NCI-H146 treated with DMSO at 0.1 percent for 48 hours (cell line): ENCODE data around the gene LRRC74B.
A peak's percentile ranks its signal among the peaks of the same experiment; 100 is the strongest.
"Not testable (repeated sequence)": the region's sequence is repeated elsewhere in the genome, so short reads cannot be mapped to it uniquely, and the experiment has no call there.

Experiments used
- DNase-seq: peaks from one replicate; lab custom pipeline; 2025; ENCODE audit not compliant: unreplicated experiment; lab: John Stamatoyannopoulos, UW

Gene LRRC74B

DNA sequence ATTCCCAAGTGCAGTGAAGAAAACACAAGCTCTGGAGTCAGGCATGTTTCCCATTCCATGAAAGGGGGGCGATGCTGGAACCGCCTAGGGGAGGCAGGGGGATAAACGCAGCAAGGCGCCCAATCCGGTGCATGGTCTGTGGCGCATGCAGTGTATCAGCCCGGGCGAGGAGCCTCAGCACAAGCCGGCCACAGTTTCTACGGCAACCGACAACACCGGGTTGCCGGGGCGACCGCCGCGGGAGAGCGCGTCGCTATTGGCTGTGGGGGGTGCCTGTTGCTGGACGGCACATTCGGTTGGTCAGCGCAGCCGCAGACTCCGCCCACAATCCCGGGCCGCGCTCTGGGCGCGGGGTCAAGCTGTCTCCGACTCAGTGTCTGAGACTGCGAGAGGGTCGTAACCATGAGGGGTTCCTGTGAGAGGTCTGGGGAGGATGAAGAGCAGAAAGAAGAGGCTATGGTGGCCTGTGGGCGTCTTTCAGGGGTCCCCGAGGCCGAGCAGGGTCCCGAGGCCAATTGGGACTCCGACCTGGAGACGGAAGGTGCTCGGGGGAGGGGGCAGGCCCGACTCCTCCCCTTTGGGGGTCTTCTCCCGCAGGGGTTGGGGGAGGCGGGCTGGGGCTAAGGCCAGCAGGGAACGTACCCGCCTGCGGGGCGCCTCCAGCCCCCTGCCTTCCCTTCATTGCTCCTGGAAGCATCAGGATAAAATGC lies at the start of gene LRRC74B:
TSS of gene LRRC74B (plus strand) at position 362 of the 710 bp plus-strand sequence. CDS start at position 403, 41 bp downstream.
- peak; percentile 80 for DNase-seq

GRCh38 chr22:20996031-20996410 lies 49.7 kb upstream of the LRRC74B start:
- no peak for DNase-seq

DNA sequence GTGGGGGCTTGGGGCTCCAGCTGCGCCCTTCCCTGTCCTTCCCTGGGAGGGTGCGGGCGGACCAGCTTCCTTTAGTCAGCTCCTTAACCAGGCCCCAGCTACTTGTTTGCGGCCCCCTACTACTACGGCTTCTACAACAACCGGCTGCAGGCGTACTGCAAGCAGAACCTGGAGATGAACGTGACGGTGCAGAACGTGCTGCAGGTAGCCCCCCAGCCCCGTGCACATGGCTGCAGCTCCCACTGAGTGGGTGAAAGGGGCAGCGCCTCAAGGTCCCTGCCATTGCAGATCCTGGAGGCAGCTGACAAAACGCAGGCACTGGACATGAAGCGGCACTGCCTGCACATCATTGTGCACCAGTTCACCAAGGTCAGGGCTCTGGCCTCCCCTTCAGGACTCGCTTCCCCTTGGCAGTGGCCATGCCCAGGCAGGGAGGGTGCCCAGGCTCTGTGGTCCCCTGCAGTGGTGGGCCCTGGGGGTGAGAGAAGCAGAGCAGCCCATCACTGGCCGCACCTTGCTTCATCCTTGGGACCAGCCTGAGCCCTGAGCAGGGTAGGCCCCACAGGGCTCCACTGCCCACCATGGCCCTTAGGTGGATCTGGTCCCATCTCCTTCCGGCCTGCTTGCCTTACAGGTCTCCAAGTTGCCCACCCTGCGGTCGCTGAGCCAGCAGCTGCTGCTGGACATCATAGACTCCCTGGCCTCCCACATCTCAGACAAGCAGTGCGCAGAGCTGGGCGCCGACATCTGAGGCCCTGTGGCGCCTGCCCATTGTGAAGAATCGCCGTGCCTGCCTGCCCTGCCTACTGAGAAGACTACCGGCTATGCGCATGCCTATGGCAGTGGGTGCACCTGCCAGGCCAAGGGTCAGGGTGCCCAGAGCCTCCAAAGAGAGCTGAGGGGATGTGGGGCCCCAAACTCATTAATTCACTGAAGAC lies 48.9 kb upstream of the LRRC74B start:
- no peak for DNase-seq

DNA sequence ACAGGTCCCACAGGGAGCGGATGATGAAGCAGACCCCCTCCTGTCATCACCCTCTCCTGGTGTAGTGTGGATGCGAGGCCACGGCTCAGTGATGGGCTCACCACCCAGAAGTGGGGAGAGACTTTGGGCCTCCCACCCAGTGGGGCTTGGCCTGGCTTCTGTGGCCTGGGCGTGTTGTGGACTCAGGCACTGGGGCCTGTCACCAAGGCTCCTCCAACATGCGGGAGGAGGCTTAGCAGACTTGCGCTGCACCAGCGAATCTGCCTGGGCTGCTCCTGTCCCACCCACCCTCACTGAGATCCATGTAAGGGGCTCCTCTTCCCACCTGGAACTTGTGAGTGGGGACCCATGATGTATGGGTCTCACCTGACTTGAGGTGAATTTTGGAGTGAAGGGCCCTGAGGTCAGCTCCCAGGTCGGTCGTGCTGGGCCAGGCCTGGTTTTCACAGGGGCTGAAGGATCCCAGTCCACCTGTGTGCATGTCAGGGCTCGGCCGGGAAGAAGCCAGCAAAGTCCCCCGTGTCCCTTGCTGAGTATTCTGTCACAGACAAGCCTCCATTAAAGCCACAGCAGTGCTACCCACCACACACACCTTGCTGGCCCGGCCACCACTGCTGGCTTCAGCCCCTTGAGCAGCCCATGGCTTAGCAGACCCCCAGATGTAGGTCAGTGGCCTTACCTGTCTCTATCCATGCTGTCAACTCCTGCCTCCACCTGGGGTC lies 48.0 kb upstream of the LRRC74B start:
- DNase-seq, result no peak

DNA sequence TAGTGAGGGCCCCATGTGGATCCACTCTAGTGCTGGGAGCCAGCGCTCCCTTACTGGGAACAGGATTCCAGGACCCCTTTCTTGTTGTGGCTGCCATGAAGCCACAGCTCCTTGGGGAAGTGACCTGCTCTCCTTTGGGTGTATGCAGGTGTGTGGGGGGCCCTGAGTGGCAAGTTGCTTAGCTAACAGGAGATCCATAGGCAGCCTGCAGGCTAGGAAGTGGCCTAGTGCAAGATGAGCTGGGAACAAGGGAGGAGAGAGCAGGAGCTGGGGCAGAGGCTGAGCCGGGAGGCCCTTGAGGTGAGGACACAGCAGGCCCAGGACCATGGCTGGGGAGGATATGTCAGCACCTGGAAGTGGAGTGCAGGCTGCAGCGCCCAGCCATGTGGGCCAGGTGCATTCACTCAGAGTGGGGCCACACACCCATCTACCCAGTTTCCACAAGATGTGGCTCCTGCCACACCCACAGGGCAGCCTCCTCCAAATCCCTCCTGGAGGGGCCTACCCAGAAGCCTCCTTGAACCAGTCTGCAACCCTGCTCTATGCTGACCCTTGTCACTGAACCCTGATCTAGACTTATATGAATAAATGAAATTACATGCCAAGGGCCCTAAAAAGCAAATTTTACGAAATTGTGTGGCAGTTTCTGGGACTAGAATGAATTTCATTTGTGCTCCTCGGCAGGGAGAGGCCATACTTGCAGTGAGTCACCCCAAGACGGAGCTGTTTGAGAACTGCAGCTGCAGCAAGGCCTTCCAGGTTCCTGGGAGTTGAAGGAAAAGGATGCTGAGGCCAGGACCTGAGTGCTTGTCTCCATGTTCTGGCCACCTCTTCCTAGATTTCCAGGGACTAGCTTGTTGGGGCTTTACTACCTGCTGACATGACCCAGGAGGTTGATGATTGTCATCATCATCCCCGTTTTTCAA lies 47.1 kb upstream of the LRRC74B start:
- DNase-seq, result no peak

DNA sequence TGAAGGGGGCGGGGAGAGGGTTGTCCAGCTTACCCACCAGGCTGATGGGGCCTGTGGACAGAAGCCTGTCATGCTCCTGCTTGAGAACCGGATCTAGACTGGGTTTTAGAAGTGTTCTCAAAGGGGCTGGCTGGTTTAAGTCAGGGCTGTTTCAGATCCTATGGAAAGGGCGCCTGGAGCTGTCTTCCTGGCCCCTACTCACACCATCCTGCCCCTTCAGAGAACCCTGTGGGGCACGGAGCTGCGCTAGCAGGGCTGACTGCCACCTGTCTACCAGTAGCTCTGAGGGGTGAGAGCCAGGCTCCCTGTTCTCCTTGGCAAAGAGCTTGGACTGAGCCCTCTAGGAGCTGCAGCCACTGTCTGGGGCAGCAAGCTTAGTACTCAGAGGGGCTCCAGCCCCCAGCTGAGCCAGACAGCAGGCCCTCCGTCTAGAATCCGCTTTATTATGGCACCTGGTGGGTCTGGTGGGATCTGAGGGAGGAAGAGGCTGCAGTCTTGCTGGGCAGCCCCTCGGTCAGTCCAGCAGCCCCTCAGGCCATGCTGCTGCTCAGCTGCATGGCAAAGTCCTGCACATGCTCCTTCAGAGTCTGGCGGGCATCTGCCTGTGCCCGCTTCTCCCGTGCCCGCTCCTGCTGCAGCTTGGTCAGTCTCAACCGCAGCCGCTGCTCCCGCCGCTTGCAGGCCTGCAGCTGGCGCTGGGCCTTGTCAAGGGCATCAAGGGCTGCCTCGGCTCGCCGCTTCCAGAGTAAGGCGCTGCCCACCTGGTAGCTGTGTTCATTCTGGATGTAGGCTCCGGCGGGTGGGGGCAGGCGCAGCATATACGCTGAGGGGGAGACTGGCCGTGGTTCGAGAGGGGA lies 46.2 kb upstream of the LRRC74B start:
- no peak for DNase-seq

DNA sequence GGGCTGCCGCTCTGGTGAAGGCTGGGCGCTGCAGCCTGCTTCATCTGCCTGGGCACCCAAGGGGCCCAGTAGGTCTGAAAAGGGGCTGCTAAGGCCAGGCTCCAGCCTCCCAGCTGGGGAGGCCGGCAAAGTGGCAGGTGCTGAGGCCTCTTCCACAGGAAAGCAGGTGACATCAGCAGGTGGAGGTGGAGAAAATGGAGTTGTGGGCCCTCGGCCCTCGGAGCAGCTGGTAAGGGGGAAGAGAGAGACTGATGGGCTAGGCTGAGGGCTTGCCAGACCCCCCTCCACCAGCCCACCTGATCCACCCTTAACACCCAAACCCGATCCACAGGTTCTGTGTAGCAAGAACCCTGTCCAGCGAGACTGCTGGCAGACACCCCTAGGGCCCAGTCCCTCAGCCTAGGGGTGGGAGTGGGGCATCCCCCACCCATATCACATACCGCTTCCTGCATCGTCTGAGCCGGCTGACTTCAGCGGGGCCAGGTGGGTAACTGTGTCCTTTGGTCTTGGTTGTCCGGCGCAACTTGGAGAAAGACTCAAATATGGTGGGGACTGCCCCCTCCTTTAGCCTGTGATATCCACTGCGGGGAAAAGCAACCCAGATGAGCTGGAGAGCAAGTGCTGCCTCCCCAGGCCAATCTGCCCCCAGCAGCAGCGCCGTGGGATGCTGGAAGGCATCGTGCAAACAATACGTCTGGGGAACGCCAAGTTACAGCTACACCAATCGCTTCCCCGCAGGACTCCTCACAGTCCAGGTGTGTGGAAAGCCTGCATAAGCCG lies 45.3 kb upstream of the LRRC74B start:
- DNase-seq, result no peak

GRCh38 chr22:21000987-21001600 lies 44.7 kb upstream of the LRRC74B start:
- no peak for DNase-seq

- peak; percentile 83 for DNase-seq
Observed at GRCh38 chr22:21001601-21002325, 44.0 kb upstream of the LRRC74B start, which contains the start of gene THAP7. THAP7 (minus strand) TSS chr22:21002118; CDS start chr22:21001911, 207 bp downstream.

GRCh38 chr22:21003782-21004181 lies 42.0 kb upstream of the LRRC74B start:
- no peak for DNase-seq

- not testable (repeated sequence) for DNase-seq
Observed at GRCh38 chr22:21009208-21009607, 36.5 kb upstream of the LRRC74B start.

- no peak for DNase-seq
Observed at GRCh38 chr22:21009638-21010425, 35.9 kb upstream of the LRRC74B start.

- no peak for DNase-seq
Observed at GRCh38 chr22:21010426-21011113, 35.2 kb upstream of the LRRC74B start.

GRCh38 chr22:21012446-21013407 lies 33.0 kb upstream of the LRRC74B start:
- no peak for DNase-seq

- DNase-seq, result no peak
Observed at GRCh38 chr22:21013657-21014201, 32.0 kb upstream of the LRRC74B start.
